HFF-Myc (cell line): ENCODE data around the gene SDHD.
"Not testable (repeated sequence)": the region's sequence is repeated elsewhere in the genome, so short reads cannot be mapped to it uniquely, and the experiment has no call there.

Experiments
- DNase-seq: peaks from one replicate; pipeline ENCODE4 v3.0.0-alpha.2; 2011; ENCODE audit warnings: low read depth; ENCODE audit errors: extremely low read depth
- H3K4me3 ChIP-seq: replicated peaks from 2 replicates; pipeline ENCODE4 v1.5.1; 2011; ENCODE audit warnings: low read depth, mild to moderate bottlenecking, control low read depth, low read length
- CTCF ChIP-seq: IDR thresholded peaks from 2 replicates; pipeline ENCODE4 v1.5.1; 2012; ENCODE audit warnings: mild to moderate bottlenecking, low read depth, low read length, control low read depth; ENCODE audit errors: missing control alignments

SDHD gene

GRCh38 chr11:112082729-112083128, 3.9 kb upstream of the SDHD start:
- TF ChIP-seq CTCF = no peak
- no peak for DNase-seq

GRCh38 chr11:112085822-112086421, 751 bp upstream of the SDHD start:
- no peak for TF ChIP-seq CTCF
- peak overlapping the region; percentile 90 for H3K4me3 ChIP-seq
- no peak for DNase-seq

More at GRCh38 chr11:112082729-112083128, 3.9 kb upstream of the SDHD start:
- no peak overlapping the region for H3K4me3 ChIP-seq

GRCh38 chr11:112087212-112087611, 539 bp downstream of the SDHD start:
- peak overlapping the region; percentile 90 for H3K4me3 ChIP-seq
- no peak for DNase-seq
- no peak for TF ChIP-seq CTCF

- H3K4me3 ChIP-seq, DNase-seq: not testable (repeated sequence)
Measured at GRCh38 chr11:112095302-112095701, 8.6 kb downstream of the SDHD start.

- no peak overlapping the region for H3K4me3 ChIP-seq
- TF ChIP-seq CTCF = no peak
- DNase-seq = no peak
Measured at GRCh38 chr11:112096194-112096593, 9.5 kb downstream of the SDHD start.

- DNase-seq = no peak
- TF ChIP-seq CTCF = no peak
- H3K4me3 ChIP-seq = no peak overlapping the region
Measured at GRCh38 chr11:112097734-112098528, 11.3 kb downstream of the SDHD start.

GRCh38 chr11:112100462-112100861, 13.8 kb downstream of the SDHD start:
- H3K4me3 ChIP-seq = no peak overlapping the region
- no peak for TF ChIP-seq CTCF
- no peak for DNase-seq
